HG03159 (cell line): ENCODE data around the gene KIF2C.
"Not testable (repeated sequence)": the region's sequence is repeated elsewhere in the genome, so short reads cannot be mapped to it uniquely, and the experiment has no call there.

ENCODE experiments used
- ATAC-seq: cut with Tn5 transposase; IDR thresholded peaks from one replicate; pipeline ENCODE4 v1.9.1; 2021; ENCODE audit warnings: mild to moderate bottlenecking, moderate library complexity; ENCODE audit not compliant: unreplicated experiment

Gene KIF2C

GRCh38 chr1:44739307-44740178 lies at the start of gene KIF2C:
Gene KIF2C (plus strand): TSS chr1:44739837. CDS start chr1:44739933, 96 bp downstream.
- peak; percentile 95 for ATAC-seq

DNA sequence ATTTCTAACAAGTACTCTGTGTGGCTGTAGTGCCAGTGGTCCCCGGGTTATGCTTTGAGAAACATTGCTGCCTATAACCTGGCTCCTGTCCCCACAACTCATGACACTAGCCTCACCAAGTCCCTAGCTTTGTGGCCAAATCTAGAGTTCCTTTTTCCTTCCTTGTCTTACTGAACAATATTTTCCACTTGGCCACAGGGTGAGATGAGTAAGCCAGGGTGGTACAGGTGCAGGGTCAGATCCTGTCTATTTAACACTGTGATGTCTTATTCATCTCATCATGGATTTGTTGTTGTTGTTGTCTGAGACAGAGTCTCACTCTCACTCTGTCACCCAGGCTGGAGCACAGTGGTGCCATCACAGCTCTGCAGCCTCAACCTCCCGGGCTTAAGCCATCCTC lies 46.5 kb upstream of the KIF2C start:
- ATAC-seq: no peak

DNA sequence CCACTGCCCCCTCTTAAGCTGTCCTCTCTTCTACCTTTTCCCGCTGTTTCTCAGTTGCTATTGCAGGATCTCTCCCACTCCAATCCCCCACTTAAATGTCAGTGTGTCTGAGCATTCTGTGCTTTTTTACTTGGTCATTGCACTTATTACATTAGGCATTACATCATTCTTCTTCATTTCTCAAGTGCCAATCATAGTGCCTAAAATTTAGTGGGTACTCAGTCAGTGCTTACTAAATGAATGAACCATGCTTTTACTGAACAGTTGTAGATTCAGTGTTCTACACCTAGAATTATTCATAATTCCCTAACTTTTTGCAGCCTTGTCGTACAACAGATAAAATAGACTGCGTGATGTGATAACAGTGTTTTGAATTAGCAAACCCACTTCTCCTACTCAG lies 45.7 kb upstream of the KIF2C start:
- ATAC-seq: no peak

- ATAC-seq: peak; percentile 66
Measured at GRCh38 chr1:44694863-44695478, 44.7 kb upstream of the KIF2C start.

DNA sequence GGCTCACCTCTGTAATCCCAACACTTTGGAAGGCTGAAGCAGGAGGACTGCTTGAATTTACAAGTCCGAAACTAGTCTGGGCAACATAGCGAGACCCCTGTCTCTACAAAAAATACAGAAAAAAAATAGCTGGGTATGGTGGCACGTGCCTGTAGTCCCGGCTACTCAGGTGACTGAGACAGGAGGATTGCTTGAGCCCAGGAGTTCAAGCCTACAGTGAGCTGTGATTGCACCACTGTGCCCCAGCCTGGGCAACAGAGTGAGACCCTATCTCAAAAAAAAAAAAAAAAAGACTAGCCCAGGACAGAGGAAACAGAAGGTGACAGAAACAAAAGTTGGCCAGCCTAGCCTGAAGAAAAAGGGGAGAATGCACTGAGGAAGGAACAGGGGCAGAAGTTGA lies 44.0 kb upstream of the KIF2C start:
- no peak for ATAC-seq

DNA sequence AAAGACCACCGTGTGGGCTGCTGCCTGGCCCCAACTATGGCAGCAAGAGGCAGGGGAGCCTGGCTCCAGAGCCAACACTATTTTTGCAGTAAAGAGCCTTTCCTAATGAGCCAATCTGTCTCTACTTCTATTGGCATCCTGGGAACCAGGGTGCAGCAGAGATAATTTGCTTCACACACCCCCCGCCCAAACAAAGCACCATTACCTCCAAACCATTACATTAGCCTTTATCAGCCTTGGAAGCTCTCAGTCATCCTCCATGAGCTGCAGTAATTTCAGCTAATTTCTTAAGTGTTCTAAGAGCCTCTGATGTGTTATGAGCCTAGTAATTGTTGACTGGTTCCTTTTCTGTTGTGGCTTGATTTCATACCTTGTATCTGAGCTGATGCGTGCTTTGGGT lies 43.5 kb upstream of the KIF2C start:
- ATAC-seq: no peak

GRCh38 chr1:44696789-44697345 lies 42.8 kb upstream of the KIF2C start:
- ATAC-seq: no peak

DNA sequence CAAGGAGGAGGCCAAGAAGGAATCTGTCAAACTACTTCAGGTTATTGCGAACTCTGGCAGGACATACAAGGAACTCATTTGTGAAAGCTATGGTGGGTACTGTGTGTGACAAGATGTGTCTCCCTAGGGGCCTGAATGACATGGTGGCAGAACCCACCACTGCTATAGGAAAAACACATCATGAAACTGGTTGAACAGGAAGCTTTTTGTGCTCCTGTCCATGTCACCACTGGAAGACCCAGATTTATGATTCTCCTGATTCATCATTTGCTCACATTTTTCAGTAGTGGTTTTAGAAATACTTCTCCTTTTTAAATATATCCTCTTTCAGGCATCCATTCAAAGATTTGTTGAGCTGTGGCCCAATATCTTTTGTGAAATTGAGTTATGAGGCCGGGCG lies 41.5 kb upstream of the KIF2C start:
- ATAC-seq: no peak

- not testable (repeated sequence) for ATAC-seq
Measured at GRCh38 chr1:44699375-44699774, 40.3 kb upstream of the KIF2C start.

- no peak for ATAC-seq
Measured at GRCh38 chr1:44700573-44700972, 39.1 kb upstream of the KIF2C start.

- no peak for ATAC-seq
Measured at GRCh38 chr1:44701141-44701573, 38.5 kb upstream of the KIF2C start.

DNA sequence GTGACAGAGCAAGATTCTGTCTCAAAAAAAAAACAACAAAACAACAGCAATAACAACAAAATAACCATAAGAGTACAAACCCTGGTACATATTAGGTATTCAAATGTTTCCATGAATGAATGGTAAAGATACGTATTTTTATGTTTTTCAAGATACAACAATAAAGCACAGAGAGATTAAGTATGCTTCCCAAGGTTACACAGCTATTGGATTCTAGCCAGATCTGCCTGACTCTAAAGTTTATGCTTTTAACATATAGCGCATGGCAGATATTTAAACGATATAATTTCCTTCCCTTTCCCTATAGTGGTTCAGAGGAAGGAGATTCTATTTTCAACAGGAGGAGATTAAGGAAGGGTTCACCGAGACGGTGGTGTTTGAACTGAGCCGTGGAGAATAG lies 34.2 kb upstream of the KIF2C start:
- ATAC-seq: no peak

DNA sequence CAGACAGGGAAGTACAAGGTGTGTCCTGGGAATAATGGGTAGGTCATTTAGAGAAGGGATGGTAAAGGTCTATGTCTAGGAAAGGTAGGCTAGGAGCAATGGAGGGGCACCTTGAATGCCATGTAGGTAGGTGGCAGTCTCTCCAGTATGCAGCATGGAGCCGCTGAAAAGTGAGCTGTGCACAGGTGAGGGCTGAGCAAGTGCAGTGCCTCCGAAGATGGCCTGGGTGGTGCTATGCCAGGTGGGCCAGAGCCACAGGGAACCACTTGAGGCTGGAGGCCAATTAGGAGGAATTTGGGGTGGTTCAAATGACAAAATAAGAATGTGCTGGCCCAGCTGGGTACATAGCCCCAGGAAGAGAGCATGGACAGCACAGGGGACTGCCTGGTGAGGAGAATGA lies 33.7 kb upstream of the KIF2C start:
- no peak for ATAC-seq

DNA sequence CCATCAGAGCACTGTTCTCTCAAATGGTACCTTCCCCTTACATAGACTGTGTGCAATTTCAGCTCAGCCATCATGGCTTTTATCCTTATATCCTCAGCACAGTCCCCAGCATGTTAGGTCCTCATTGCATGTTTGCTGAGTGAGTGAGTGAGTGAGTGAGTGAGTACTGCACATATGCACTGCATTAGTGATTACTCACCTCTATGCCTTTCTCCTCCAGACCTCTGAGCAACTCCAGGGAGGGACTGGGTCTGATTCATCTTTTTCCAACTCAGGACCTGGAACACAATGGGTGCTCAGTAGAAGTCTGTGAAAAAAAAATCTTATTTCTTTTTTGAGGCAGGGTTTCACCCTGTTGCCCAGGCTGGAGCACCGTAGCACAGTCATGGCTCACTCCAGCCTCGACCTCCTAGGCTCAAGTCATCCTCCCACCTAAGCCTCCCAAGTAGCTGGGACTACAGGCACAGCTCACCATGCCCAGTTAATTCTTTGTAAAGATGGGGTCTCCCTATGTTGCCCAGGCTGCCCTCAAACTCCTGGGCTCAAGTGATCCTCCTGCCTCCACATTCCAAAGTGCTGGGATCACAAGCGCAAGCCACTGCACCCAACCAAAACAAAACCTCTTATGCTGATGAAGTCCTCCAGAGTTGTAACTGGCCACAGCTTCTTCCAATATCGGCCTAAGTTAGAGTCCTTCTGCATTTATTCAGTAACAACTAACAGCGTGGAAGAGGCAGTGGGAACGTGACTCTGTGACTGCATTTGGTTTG lies 32.3 kb upstream of the KIF2C start:
- no peak for ATAC-seq

DNA sequence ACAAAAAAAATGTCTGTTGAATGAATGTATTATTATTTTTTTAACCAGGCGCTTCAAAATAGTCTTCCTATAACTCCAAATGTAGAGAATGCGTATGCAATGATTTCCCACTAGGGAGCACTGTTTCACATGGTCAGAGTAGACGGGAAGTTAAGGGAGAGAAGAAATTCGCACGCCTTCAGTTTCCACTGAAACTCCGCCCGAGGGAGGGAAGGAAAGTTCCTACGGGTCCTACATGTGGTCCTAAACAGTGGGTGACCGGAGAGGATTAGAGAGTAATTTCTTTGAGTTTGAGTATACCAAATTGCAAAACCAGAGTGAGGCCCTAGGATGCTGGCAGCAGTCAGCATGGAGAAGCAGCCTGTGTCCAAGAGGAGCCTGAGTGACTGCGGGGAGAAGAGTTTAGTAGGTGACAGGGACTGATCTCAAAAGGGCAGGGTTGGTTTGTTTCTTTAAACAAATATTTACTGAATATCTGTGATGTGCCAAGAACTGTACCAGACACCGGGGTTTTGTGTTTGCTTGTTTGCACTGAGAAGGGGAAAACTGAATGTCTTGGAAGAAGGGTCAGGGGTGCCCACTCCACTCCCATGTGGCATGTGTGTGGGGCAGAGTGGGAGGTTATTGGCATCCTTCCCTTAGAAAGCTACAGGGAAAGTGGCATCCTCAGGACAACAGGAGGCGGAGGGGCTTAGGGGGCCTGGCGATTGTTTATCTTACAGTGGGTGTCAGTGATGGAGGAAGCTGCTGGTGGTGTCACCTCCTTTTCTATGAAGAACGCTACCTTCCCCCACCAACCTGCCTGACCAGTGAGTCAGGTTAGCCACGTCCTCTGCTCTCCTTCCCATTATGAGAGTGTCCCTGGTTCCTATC lies 31.4 kb upstream of the KIF2C start:
- no peak for ATAC-seq

DNA sequence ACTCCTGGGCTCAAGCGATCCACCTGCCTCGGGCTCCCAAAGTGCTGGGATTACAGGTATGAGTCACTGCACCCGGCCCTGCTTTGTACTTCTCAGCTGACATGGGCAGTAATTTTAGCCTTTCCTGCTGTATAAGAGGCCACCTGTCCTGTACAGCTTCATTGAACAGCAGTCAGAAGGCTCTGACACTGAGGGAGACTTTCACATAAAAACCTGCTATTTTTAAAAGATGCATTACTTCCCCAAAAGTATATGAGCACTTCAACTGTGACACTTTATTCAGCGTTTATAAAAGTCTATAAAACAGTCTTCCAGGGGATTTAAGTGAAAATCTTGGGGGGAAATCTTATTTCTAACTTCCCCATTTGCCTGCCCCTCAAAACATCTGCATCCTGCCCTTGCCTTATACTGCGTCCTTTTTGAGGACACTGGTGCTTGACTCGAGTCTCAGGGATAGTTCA lies 26.3 kb upstream of the KIF2C start:
- no peak for ATAC-seq

GRCh38 chr1:44714532-44714931 lies 25.1 kb upstream of the KIF2C start:
- ATAC-seq: no peak

DNA sequence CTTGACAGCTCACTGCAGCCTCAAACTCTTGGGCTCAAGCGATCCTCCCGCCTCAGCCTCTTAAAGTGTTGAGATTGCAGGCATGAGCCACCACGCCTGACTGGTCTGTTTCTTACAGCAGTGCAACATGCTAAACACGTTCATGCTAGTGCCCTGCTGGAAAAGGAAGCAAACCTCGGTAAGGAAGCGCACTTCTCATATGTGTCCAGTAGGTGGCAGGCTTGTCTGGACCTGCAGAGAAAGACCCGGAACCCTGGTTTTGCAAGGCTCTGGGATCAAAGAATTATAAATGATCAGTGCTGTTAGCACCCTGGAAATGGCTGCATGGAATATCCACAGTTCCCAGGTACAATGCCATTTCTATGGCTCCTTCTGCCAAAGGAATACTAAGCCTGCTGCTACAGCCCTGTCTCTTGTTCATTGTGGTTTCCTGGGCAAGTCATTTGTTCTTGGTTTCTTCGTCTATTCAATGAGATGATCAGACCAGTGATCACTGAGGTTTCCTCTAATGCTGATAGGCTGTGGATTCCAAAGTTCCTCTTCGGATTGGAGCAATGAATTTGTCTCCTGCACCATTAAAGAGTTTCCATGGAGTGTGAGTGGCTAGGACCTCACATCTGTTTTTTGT lies 24.6 kb upstream of the KIF2C start:
- peak; percentile 55 for ATAC-seq

DNA sequence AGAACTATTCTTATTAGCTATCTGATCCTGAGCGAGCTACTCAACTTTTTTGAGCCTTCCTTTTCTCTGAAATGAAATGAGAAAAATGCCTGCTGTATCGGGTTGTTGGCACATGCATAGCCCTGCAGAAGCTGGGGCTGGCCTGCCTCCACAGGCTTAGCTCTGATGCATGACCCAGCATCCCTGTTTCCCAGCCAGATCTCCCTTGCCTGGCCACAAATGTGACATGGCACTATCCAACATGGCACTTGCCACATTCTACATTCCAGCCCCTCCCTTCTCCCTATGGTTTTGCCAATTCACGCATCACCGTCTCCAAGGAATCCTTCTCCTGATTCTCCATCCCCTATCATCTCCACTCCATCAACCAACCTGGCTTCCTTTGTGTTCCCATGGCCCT lies 22.5 kb upstream of the KIF2C start:
- ATAC-seq: no peak

DNA sequence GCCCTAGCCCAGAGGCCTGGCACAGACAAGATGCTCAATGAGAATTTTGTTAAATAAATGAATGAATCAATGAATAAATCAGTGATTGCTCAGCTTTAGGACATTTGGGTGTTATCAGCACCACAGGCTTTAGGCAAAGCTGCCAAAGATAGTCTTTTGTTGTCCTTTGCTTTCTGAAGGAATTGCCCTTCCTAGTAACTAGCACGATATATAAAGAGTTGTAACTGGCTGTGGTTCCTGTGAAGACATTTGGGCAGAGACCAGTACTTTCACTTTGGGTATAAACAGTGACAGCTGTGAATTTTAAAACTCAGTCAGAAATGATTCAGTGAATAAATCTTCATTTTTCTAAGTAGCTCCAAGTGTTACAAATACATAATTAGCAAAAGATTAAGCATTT lies 22.0 kb upstream of the KIF2C start:
- ATAC-seq: no peak
